HCT116 (cell line): Measurements from ENCODE around the gene DMD. TPM values are rescaled to one million over a fixed set of nuclear protein-coding genes. Genes with fewer than 3 reads are reported as not detected.

ENCODE experiments used
- ATAC-seq: fragments of 200-7000 bp; cut with Tn5 transposase; 2 replicates; pipeline ENCODE4 v1.9.1; 2020; ENCODE audit warnings: mild to moderate bottlenecking, moderate library complexity
- BruUV-seq: library from RNA; stranded (reverse); fragments of 400-500 nt; replicated peaks from 2 replicates; lab custom pipeline; 2021; lab: Mats Ljungman, UMichigan
- CTCF ChIA-PET: fragments of 300-600 bp; sonication (Branson Sonifier 250); formaldehyde crosslinking; loops from one replicate; lab custom pipeline; 2021; ENCODE audit warnings: antibody characterized with exemption; lab: Charles Lee
- POLR2A ChIA-PET: fragments of 300-600, 350-600 bp; sonication (Branson Sonifier 250); formaldehyde crosslinking; loops from one replicate; lab custom pipeline; 2021; ENCODE audit warnings: antibody characterized with exemption; lab: Charles Lee
- RAD21 ChIA-PET, 2 experiments: fragments of 300-600 bp; sonication (Branson Sonifier 250); formaldehyde crosslinking; loops; one replicate each; lab custom pipeline; 2023; ENCODE audit warnings: low total read pairs in 2 of 2; ENCODE audit not compliant: uncharacterized antibody in 2 of 2, unreplicated experiment in 2 of 2, low non-redundant PET in 1 of 2; lab: Charles Lee
- DNase-seq: peaks from one replicate; pipeline ENCODE4 v3.0.0-alpha.2; 2010; ENCODE audit warnings: low read depth, low spot score
- H2AFZ ChIP-seq: fragments of 200-600 bp; shearing (Covaris generic), sonication (generic); 2 replicates; pipeline ENCODE4 v1.6.1; 2017; ENCODE audit warnings: low read depth, mixed run types, mixed read lengths, antibody characterized with exemption, low read length; ENCODE audit not compliant: poor library complexity, severe bottlenecking
- H3K27ac ChIP-seq: 2 replicates; pipeline ENCODE4 v1.5.1; 2012; ENCODE audit warnings: low read depth, low read length
- H3K27me3 ChIP-seq: fragments of 200-600 bp; sonication (generic); 2 replicates; pipeline ENCODE4 v1.6.1; 2016; ENCODE audit warnings: mixed run types, low read length, mixed read lengths; ENCODE audit not compliant: insufficient read depth
- H3K36me3 ChIP-seq, 2 experiments: fragments of 200-500 bp in 1 of 2; fragments of 200-600 bp in 1 of 2; sonication (Bioruptor generic) in 1 of 2; sonication (generic) in 1 of 2; 2 replicates each; pipeline versions ENCODE4 v1.5.1 to v1.6.1; 2014 to 2016; ENCODE audit warnings: low read length in 2 of 2, inconsistent platforms in 1 of 2, mixed read lengths in 1 of 2, mixed run types in 1 of 2; ENCODE audit not compliant: insufficient read depth in 2 of 2, control insufficient read depth in 1 of 2
- H3K4me1 ChIP-seq, 2 experiments: fragments of 200-600 bp in 1 of 2; sonication (generic) in 1 of 2; 2 replicates each; pipeline versions ENCODE4 v1.5.1 to v1.6.1; 2012 to 2017; ENCODE audit warnings: low read length in 2 of 2, inconsistent platforms in 1 of 2, mild to moderate bottlenecking in 1 of 2, mixed read lengths in 1 of 2, mixed run types in 1 of 2, moderate library complexity in 1 of 2; ENCODE audit not compliant: insufficient read depth in 2 of 2, control insufficient read depth in 1 of 2
- H3K4me2 ChIP-seq: fragments of 200-600 bp; sonication (generic); 2 replicates; pipeline ENCODE4 v1.6.1; 2017; ENCODE audit warnings: mixed run types, low read length, mixed read lengths
- H3K4me3 ChIP-seq, 2 experiments: fragments of 200-600 bp in 1 of 2; sonication (generic) in 1 of 2; replicated peaks in 1 of 2; 2 replicates each; pipeline ENCODE4 v1.5.1; 2011 to 2016; ENCODE audit warnings: low read length in 2 of 2, control low read depth in 1 of 2, low read depth in 1 of 2, mild to moderate bottlenecking in 1 of 2, mixed read lengths in 1 of 2, mixed run types in 1 of 2
- H3K79me2 ChIP-seq: fragments of 200-600 bp; sonication (generic); 2 replicates; pipeline ENCODE4 v1.6.1; 2017; ENCODE audit warnings: mild to moderate bottlenecking, mixed run types, low read length, moderate library complexity, mixed read lengths; ENCODE audit not compliant: insufficient read depth
- H3K9ac ChIP-seq: fragments of 200-600 bp; sonication (generic); 2 replicates; pipeline ENCODE4 v1.6.1; 2016; ENCODE audit warnings: low read length, mixed read lengths
- H3K9me2 ChIP-seq: fragments of 200-600 bp; sonication (generic), shearing (Covaris generic); 2 replicates; pipeline ENCODE4 v1.6.1; 2017; ENCODE audit warnings: mixed run types, mild to moderate bottlenecking, moderate library complexity; ENCODE audit not compliant: insufficient read depth
- H3K9me3 ChIP-seq, 2 experiments: fragments of 200-500 bp in 1 of 2; fragments of 200-600 bp in 1 of 2; sonication (Bioruptor generic) in 1 of 2; sonication (generic) in 1 of 2; 2 replicates each; pipeline ENCODE4 v1.6.1; 2014 to 2017; ENCODE audit warnings: low read length in 2 of 2, mixed read lengths in 2 of 2, inconsistent platforms in 1 of 2, low read depth in 1 of 2, mild to moderate bottlenecking in 1 of 2, mixed run types in 1 of 2, moderate library complexity in 1 of 2; ENCODE audit not compliant: control insufficient read depth in 1 of 2, insufficient read depth in 1 of 2
- H4K20me1 ChIP-seq: fragments of 200-600 bp; sonication (generic), shearing (Covaris generic); 2 replicates; pipeline ENCODE4 v1.6.1; 2017; ENCODE audit warnings: mixed run types, mild to moderate bottlenecking, moderate library complexity; ENCODE audit not compliant: insufficient read depth
- CBX3 ChIP-seq: IDR thresholded peaks from 2 replicates; pipeline ENCODE4 v1.6.1; 2012; ENCODE audit warnings: low read depth
- EZH2 ChIP-seq: fragments of 200-600 bp; sonication (generic); IDR thresholded peaks from 2 replicates; pipeline ENCODE4 v1.6.1; 2017; ENCODE audit warnings: antibody characterized with exemption, mixed run types
- JUND ChIP-seq: IDR thresholded peaks from 2 replicates; pipeline ENCODE4 v1.6.1; 2012
- MAX ChIP-seq: IDR thresholded peaks from 2 replicates; pipeline ENCODE4 v1.6.1; 2012
- POLR2A ChIP-seq: IDR thresholded peaks from 2 replicates; pipeline ENCODE4 v1.7.0; 2011; ENCODE audit warnings: borderline replicate concordance; ENCODE audit not compliant: insufficient read depth, insufficient read length; ENCODE audit errors: extremely low read depth
- RAD21 ChIP-seq: IDR thresholded peaks from 2 replicates; pipeline ENCODE4 v1.6.1; 2012; ENCODE audit warnings: low read depth, mild to moderate bottlenecking
- SIN3A ChIP-seq: IDR thresholded peaks from 2 replicates; pipeline ENCODE4 v1.6.1; 2012; ENCODE audit warnings: low read depth
- ZFX ChIP-seq: fragments of 450-650 bp; IDR thresholded peaks from 2 replicates; pipeline ENCODE4 v1.6.1; 2017
- intact Hi-C: fragments of 100-400 bp; cut with micrococcal nuclease; formaldehyde crosslinking; loops from 2 replicates; pipeline ENCODE4 v1.10.0; 2022
- total RNA-seq: library from RNA; stranded (reverse); gene quantifications from one replicate; pipeline ENCODE4 v1.2.1, GENCODE V29; 2021; ENCODE audit not compliant: unreplicated experiment
- TF ChIP-seq, protein P1 (sequence below): IDR thresholded peaks from 2 replicates; pipeline ENCODE4 v1.6.1; 2012; ENCODE audit warnings: low read depth

Gene DMD
- total RNA-seq, 1 experiment from 2014 or later: 0.05 TPM

DNA sequence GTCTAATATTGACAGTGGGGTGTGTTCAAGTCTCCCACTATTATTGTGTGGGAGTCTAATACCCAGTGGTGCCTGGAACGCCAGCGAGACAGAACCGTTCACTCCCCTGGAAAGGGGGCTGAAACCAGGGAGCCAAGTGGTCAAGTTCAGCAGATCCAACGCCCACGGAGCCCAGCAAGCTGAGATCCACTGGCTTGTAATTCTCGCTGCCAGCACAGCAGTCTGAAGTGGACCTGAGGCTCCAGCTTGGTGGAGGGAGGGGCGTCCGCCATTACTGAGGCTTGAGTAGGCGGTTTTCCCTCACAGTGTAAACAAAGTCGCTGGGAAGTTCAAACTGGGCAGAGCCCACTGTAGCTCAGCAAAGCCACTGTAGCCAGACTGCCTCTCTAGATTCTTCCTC, 407.3 kb downstream of the DMD start:
- no peak overlapping the region for H3K4me3 ChIP-seq
- no peaks in the 10 kb centered on the region for H3K27me3 ChIP-seq
- no peaks in the 10 kb centered on the region for H3K9me3 ChIP-seq
- H3K9ac ChIP-seq: no peak overlapping the region
- intact Hi-C loops: no loop called here
- H2AFZ ChIP-seq: no peak overlapping the region
- TF ChIP-seq JUND (no peak), EZH2 (no peak), RAD21 (no peak), CBX3 (no peak), POLR2A (no peak), ZFX (no peak), SIN3A (no peak), MAX (no peak)
- TF ChIP-seq, protein P1, sequence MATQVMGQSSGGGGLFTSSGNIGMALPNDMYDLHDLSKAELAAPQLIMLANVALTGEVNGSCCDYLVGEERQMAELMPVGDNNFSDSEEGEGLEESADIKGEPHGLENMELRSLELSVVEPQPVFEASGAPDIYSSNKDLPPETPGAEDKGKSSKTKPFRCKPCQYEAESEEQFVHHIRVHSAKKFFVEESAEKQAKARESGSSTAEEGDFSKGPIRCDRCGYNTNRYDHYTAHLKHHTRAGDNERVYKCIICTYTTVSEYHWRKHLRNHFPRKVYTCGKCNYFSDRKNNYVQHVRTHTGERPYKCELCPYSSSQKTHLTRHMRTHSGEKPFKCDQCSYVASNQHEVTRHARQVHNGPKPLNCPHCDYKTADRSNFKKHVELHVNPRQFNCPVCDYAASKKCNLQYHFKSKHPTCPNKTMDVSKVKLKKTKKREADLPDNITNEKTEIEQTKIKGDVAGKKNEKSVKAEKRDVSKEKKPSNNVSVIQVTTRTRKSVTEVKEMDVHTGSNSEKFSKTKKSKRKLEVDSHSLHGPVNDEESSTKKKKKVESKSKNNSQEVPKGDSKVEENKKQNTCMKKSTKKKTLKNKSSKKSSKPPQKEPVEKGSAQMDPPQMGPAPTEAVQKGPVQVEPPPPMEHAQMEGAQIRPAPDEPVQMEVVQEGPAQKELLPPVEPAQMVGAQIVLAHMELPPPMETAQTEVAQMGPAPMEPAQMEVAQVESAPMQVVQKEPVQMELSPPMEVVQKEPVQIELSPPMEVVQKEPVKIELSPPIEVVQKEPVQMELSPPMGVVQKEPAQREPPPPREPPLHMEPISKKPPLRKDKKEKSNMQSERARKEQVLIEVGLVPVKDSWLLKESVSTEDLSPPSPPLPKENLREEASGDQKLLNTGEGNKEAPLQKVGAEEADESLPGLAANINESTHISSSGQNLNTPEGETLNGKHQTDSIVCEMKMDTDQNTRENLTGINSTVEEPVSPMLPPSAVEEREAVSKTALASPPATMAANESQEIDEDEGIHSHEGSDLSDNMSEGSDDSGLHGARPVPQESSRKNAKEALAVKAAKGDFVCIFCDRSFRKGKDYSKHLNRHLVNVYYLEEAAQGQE: no peak
- H3K36me3 ChIP-seq: no peaks in the 10 kb centered on the region
- no peaks in the 10 kb centered on the region for H3K4me1 ChIP-seq
- ChIA-PET RAD21 (no interaction called here), CTCF (no interaction called here), POLR2A (no interaction called here)
- ATAC-seq (no peak), DNase-seq (no peak)
- H3K4me2 ChIP-seq: no peak overlapping the region
- no peak overlapping the region for H3K27ac ChIP-seq
- H3K9me2 ChIP-seq: no peaks in the 10 kb centered on the region
- no peaks in the 10 kb centered on the region for H4K20me1 ChIP-seq
- no peaks in the 10 kb centered on the region for H3K79me2 ChIP-seq
- BruUV-seq: no TSS peak
